BLaER1 treated with 17β-estradiol and CSF1 and Interleukin-3, amounts not matched to agents 10 nM and 100 nM (cell line): ENCODE results near the gene SERPINB1.

Source experiments
- H3K27ac ChIP-seq, 11 experiments: shearing (Covaris generic); formaldehyde crosslinking; 2 replicates each; pipeline ENCODE4 v1.8.1; 2022
- H3K27me3 ChIP-seq, 11 experiments: shearing (Covaris generic); formaldehyde crosslinking; 2 replicates each; pipeline ENCODE4 v1.8.1; 2022
- H3K36me3 ChIP-seq, 11 experiments: shearing (Covaris generic); formaldehyde crosslinking; 2 replicates each; pipeline ENCODE4 v1.8.1; 2022
- H3K4me1 ChIP-seq, 10 experiments: shearing (Covaris generic); formaldehyde crosslinking; 2 replicates each; pipeline ENCODE4 v1.8.1; 2022
- H3K4me2 ChIP-seq, 11 experiments: shearing (Covaris generic); formaldehyde crosslinking; 2 replicates each; pipeline ENCODE4 v1.8.1; 2022
- H3K4me3 ChIP-seq, 10 experiments: shearing (Covaris generic); formaldehyde crosslinking; 2 replicates each; pipeline ENCODE4 v1.8.1; 2022
- H3K9ac ChIP-seq, 11 experiments: shearing (Covaris generic); formaldehyde crosslinking; 2 replicates each; pipeline ENCODE4 v1.8.1; 2022
- H3K9me3 ChIP-seq, 11 experiments: shearing (Covaris generic); formaldehyde crosslinking; replicated peaks in 1 of 11; 2 replicates each; pipeline ENCODE4 v1.8.1; 2022
- H4K20me1 ChIP-seq, 11 experiments: shearing (Covaris generic); formaldehyde crosslinking; 2 replicates each; pipeline ENCODE4 v1.8.1; 2022
- Cebpa-rat ChIP-seq, 11 experiments: shearing (Covaris generic); IDR thresholded peaks; 2 replicates each; pipeline ENCODE4 v1.8.1; 2022

The SERPINB1 gene

GRCh38 chr6:2850538-2851113 lies 9.0 kb upstream of the SERPINB1 start:
- no peak for TF ChIP-seq Cebpa-rat (IDR thresholded peaks at IDR 0.05)
- Histone ChIP-seq H3K27ac (peak overlapping the region in 2 of 11 experiments; percentile 8 to 40; a peak in 1 of 22 replicates), H3K27me3 (no peaks in the 10 kb centered on the region), H3K4me3 (no peak overlapping the region), H3K4me2 (peak overlapping the region in 4 of 11 experiments; percentile 16 to 70 (median 56); a peak in 5 of 22 replicates), H3K4me1 (peaks cover 33 to 89% (median 67%) of the 10 kb centered on the region in 10 experiments), H4K20me1 (no peaks in the 10 kb centered on the region), H3K9ac (peak overlapping the region in 1 of 11 experiments; percentile 11; a peak in 1 of 22 replicates), H3K9me3 (no peaks in the 10 kb centered on the region), H3K36me3 (no peaks in the 10 kb centered on the region)

- 0 out of 22 replicates have a peak, but pooled peaks cover 0 to 4% (median 0%) of the 10 kb centered on the region in 11 experiments for H3K27me3 ChIP-seq
- no peak for TF ChIP-seq Cebpa-rat (IDR thresholded peaks at IDR 0.05)
- H3K4me1 ChIP-seq, result peaks cover 15 to 80% (median 52%) of the 10 kb centered on the region in 10 experiments
- H3K27ac ChIP-seq, result no peak overlapping the region
- no peaks in the 10 kb centered on the region for H4K20me1 ChIP-seq
- H3K9ac ChIP-seq, result no peak overlapping the region
- peaks cover 0 to 6% (median 0%) of the 10 kb centered on the region in 11 experiments; a peak in 2 of 22 replicates for H3K9me3 ChIP-seq
- no peak overlapping the region for H3K4me3 ChIP-seq
- no peaks in the 10 kb centered on the region for H3K36me3 ChIP-seq
- H3K4me2 ChIP-seq, result peak overlapping the region in 8 of 11 experiments; percentile 15 to 59 (median 30); a peak in 10 of 22 replicates
Observed at GRCh38 chr6:2848851-2849250, 7.2 kb upstream of the SERPINB1 start.

GRCh38 chr6:2845880-2846208 lies 4.2 kb upstream of the SERPINB1 start:
- Histone ChIP-seq H3K4me3 (no peak overlapping the region), H4K20me1 (peaks cover 0 to 4% (median 0%) of the 10 kb centered on the region in 11 experiments; a peak in 4 of 22 replicates), H3K27ac (peak overlapping the region in 4 of 11 experiments; percentile 15 to 54 (median 34); a peak in 4 of 22 replicates), H3K9me3 (peaks cover 0 to 8% (median 6%) of the 10 kb centered on the region in 11 experiments; a peak in 9 of 22 replicates), H3K9ac (peak overlapping the region in 5 of 11 experiments; percentile 32 to 54 (median 43); a peak in 4 of 22 replicates), H3K36me3 (no peaks in the 10 kb centered on the region), H3K27me3 (peaks cover 0 to 34% (median 27%) of the 10 kb centered on the region in 11 experiments; a peak in 19 of 22 replicates), H3K4me2 (peak overlapping the region in 8 of 11 experiments; percentile 9 to 84 (median 58); a peak in 15 of 22 replicates), H3K4me1 (peaks cover 25 to 72% (median 47%) of the 10 kb centered on the region in 10 experiments)
- no peak for TF ChIP-seq Cebpa-rat (IDR thresholded peaks at IDR 0.05)

- Histone ChIP-seq H4K20me1 (peaks cover 0 to 22% (median 8%) of the 10 kb centered on the region in 11 experiments; a peak in 14 of 22 replicates), H3K4me3 (no peak overlapping the region), H3K4me1 (peaks cover 43 to 79% (median 63%) of the 10 kb centered on the region in 10 experiments), H3K4me2 (peak overlapping the region in 5 of 11 experiments; percentile 5 to 100 (median 95); a peak in 5 of 22 replicates), H3K27ac (no peak overlapping the region), H3K9ac (no peak overlapping the region), H3K36me3 (peaks cover 0 to 17% (median 0%) of the 10 kb centered on the region in 11 experiments; a peak in 9 of 22 replicates), H3K27me3 (peaks cover 0 to 53% (median 45%) of the 10 kb centered on the region in 11 experiments; a peak in 21 of 22 replicates), H3K9me3 (peaks cover 0 to 8% (median 6%) of the 10 kb centered on the region in 11 experiments; a peak in 9 of 22 replicates)
- TF ChIP-seq Cebpa-rat (IDR thresholded peaks at IDR 0.05), result no peak
Observed at GRCh38 chr6:2844008-2844407, 2.3 kb upstream of the SERPINB1 start.

GRCh38 chr6:2843138-2843740 lies 1.6 kb upstream of the SERPINB1 start:
- Histone ChIP-seq H3K9ac (no peak overlapping the region), H4K20me1 (peaks cover 0 to 29% (median 11%) of the 10 kb centered on the region in 11 experiments; a peak in 14 of 22 replicates), H3K4me1 (peaks cover 43 to 78% (median 56%) of the 10 kb centered on the region in 10 experiments), H3K27me3 (peaks cover 0 to 61% (median 53%) of the 10 kb centered on the region in 11 experiments; a peak in 21 of 22 replicates), H3K4me2 (peak overlapping the region in 7 of 11 experiments; percentile 8 to 100 (median 89); a peak in 10 of 22 replicates), H3K36me3 (peaks cover 0 to 25% (median 4%) of the 10 kb centered on the region in 11 experiments; a peak in 13 of 22 replicates), H3K9me3 (peaks cover 0 to 8% (median 6%) of the 10 kb centered on the region in 11 experiments; a peak in 9 of 22 replicates), H3K4me3 (no peak overlapping the region), H3K27ac (no peak overlapping the region)
- no peak for TF ChIP-seq Cebpa-rat (IDR thresholded peaks at IDR 0.05)

GRCh38 chr6:2842139-2842552 lies 483 bp upstream of the SERPINB1 start:
- peak overlapping the region; percentile 63 to 100 (median 79) for H3K4me2 ChIP-seq
- no peak for TF ChIP-seq Cebpa-rat (IDR thresholded peaks at IDR 0.05)
- peak overlapping the region; percentile 41 to 77 (median 60); a peak in 19 of 20 replicates for H3K4me3 ChIP-seq
- peak overlapping the region; percentile 67 to 88 (median 76); a peak in 18 of 22 replicates for H3K9ac ChIP-seq
- H3K36me3 ChIP-seq, result peaks cover 0 to 36% (median 15%) of the 10 kb centered on the region in 11 experiments; a peak in 16 of 22 replicates
- H4K20me1 ChIP-seq, result peaks cover 0 to 40% (median 11%) of the 10 kb centered on the region in 11 experiments; a peak in 14 of 22 replicates
- peaks cover 0 to 71% (median 64%) of the 10 kb centered on the region in 11 experiments; a peak in 21 of 22 replicates for H3K27me3 ChIP-seq
- H3K4me1 ChIP-seq, result peaks cover 41 to 72% (median 51%) of the 10 kb centered on the region in 10 experiments
- H3K9me3 ChIP-seq, result peaks cover 0 to 8% (median 6%) of the 10 kb centered on the region in 11 experiments; a peak in 9 of 22 replicates
- H3K27ac ChIP-seq, result peak overlapping the region; percentile 66 to 90 (median 81)

- peaks cover 0 to 55% (median 11%) of the 10 kb centered on the region in 11 experiments; a peak in 14 of 22 replicates for H4K20me1 ChIP-seq
- peaks cover 0 to 8% (median 6%) of the 10 kb centered on the region in 11 experiments; a peak in 9 of 22 replicates for H3K9me3 ChIP-seq
- peak overlapping the region; percentile 63 to 100 (median 79) for H3K4me2 ChIP-seq
- peak overlapping the region; percentile 66 to 90 (median 81) for H3K27ac ChIP-seq
- H3K27me3 ChIP-seq, result peaks cover 0 to 72% (median 64%) of the 10 kb centered on the region in 11 experiments; a peak in 21 of 22 replicates
- peaks cover 0 to 50% (median 29%) of the 10 kb centered on the region in 11 experiments; a peak in 17 of 22 replicates for H3K36me3 ChIP-seq
- no peak for TF ChIP-seq Cebpa-rat (IDR thresholded peaks at IDR 0.05)
- peak overlapping the region; percentile 67 to 88 (median 76) for H3K9ac ChIP-seq
- H3K4me1 ChIP-seq, result peaks cover 31 to 76% (median 42%) of the 10 kb centered on the region in 10 experiments
- H3K4me3 ChIP-seq, result peak overlapping the region; percentile 41 to 77 (median 60); a peak in 19 of 20 replicates
Observed at GRCh38 chr6:2840749-2841061, 958 bp downstream of the SERPINB1 start.

GRCh38 chr6:2839982-2840748 lies 1.5 kb downstream of the SERPINB1 start:
- Histone ChIP-seq H3K4me1 (peaks cover 31 to 82% (median 42%) of the 10 kb centered on the region in 10 experiments), H3K27me3 (peaks cover 0 to 72% (median 64%) of the 10 kb centered on the region in 11 experiments; a peak in 21 of 22 replicates), H3K9ac (peak overlapping the region; percentile 67 to 88 (median 76)), H3K27ac (peak overlapping the region; percentile 66 to 90 (median 81); a peak in 21 of 22 replicates), H3K9me3 (peaks cover 0 to 8% (median 6%) of the 10 kb centered on the region in 11 experiments; a peak in 9 of 22 replicates), H3K36me3 (peaks cover 0 to 55% (median 34%) of the 10 kb centered on the region in 11 experiments; a peak in 18 of 22 replicates), H3K4me2 (peak overlapping the region; percentile 63 to 100 (median 79)), H3K4me3 (peak overlapping the region; percentile 41 to 77 (median 60); a peak in 18 of 20 replicates), H4K20me1 (peaks cover 0 to 60% (median 11%) of the 10 kb centered on the region in 11 experiments; a peak in 14 of 22 replicates)
- no peak for TF ChIP-seq Cebpa-rat (IDR thresholded peaks at IDR 0.05)
